ENCODE data around the gene CD70.
A peak's percentile ranks its signal among the peaks of the same experiment; 100 is the strongest.

Gene CD70

DNA sequence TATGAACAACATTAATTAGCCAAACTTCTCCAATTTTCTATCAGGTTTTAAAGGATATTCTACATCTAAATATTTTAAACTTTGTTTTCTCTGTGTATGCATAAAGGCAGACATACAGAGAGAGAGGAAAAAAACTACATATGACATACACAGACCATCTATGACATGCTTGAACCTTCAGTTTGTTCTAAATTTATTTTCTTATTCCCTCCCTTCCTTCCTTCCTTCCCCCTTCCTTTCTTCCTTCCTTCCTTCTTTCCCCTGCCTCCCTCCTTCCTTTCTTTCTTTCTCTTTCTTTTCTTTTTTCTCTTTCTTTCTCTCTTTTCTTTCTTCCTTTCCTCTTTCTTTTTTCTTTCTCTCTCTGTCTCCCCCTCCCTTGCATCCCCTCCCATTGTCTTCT lies 35.8 kb upstream of the CD70 start:
- Histone ChIP-seq H3K27me3 (replicated peaks; ENCODE audit: control insufficient read depth, insufficient read depth, low read length) (no peaks in the 10 kb centered on the region), H3K4me3 (replicated peaks; ENCODE audit: low read depth, low read length) (no peak overlapping the region), H3K36me3 (ENCODE audit: control insufficient read depth, insufficient read depth, low read length) (no peaks in the 10 kb centered on the region)
- TF ChIP-seq, protein P1, sequence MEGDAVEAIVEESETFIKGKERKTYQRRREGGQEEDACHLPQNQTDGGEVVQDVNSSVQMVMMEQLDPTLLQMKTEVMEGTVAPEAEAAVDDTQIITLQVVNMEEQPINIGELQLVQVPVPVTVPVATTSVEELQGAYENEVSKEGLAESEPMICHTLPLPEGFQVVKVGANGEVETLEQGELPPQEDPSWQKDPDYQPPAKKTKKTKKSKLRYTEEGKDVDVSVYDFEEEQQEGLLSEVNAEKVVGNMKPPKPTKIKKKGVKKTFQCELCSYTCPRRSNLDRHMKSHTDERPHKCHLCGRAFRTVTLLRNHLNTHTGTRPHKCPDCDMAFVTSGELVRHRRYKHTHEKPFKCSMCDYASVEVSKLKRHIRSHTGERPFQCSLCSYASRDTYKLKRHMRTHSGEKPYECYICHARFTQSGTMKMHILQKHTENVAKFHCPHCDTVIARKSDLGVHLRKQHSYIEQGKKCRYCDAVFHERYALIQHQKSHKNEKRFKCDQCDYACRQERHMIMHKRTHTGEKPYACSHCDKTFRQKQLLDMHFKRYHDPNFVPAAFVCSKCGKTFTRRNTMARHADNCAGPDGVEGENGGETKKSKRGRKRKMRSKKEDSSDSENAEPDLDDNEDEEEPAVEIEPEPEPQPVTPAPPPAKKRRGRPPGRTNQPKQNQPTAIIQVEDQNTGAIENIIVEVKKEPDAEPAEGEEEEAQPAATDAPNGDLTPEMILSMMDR (IDR thresholded peaks at IDR 0.05; ENCODE audit: insufficient read depth, low read length, poor library complexity, severe bottlenecking): no peak
- DNase-seq (ENCODE audit: extremely low read depth, insufficient read length): no peak

DNA sequence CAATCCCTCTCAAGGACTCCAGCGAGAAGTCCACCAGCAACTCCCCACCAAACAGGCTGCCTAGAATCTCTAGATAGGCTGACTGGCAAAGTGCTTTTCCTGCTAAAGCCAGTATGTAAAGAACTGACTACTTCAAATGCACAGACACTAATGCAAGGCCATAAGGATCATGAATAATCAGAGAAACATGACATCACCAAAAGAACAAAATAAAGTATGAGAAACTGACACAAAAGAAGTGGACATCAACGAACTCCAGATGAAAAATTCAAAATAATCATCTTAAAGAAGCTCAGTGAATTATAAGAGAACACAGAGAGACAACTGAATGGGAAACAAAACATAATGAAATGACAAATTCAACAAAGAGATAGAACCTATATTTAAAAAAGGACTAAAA lies 26.4 kb upstream of the CD70 start:
- no peaks in the 10 kb centered on the region for H3K27me3 ChIP-seq (replicated peaks; ENCODE audit: control insufficient read depth, insufficient read depth, low read length)
- no peak for DNase-seq (ENCODE audit: extremely low read depth, insufficient read length)
- H3K4me3 ChIP-seq (replicated peaks; ENCODE audit: low read depth, low read length): no peak overlapping the region
- TF ChIP-seq, protein P1 (IDR thresholded peaks at IDR 0.05; ENCODE audit: insufficient read depth, low read length, poor library complexity, severe bottlenecking): no peak
- no peaks in the 10 kb centered on the region for H3K36me3 ChIP-seq (ENCODE audit: control insufficient read depth, insufficient read depth, low read length)

DNA sequence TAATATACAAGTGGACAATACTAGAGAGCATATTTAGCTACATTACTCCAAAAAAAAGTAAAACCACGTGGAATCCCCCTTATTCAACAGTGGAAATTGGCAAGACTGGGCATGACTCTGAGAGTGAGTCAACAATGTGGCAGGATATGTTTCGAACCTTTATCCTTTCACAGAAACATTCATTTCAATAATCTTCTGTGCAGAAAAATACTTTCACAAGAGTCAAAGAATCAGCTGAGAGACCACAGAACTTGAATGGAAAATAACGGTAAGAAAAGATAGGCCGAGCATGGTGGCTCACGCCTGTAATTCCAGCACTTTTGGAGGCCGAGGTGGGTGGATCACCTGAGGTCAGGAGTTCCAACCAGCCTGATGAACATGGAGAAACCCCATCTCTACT lies 25.1 kb upstream of the CD70 start:
- TF ChIP-seq, protein P1 (IDR thresholded peaks at IDR 0.05; ENCODE audit: insufficient read depth, low read length, poor library complexity, severe bottlenecking): no peak

DNA sequence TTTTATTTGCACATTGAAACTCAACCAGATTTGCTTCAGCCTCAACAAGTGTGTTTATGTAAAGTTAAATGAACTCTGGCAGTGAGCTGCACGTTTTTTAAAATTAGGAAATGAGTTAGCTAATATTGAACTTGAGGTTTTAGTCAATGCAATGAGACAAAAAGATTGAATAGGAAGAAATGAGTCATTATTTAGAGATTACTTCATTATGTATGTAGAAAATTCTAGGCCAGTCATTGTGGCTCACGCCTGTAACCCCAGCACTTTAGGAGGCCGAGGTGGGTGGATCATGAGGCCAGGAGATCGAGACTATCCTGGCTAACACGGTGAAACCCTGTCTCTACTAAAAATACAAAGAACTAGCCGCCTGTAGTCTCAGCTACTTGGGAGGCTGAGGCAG lies 22.8 kb upstream of the CD70 start:
- Histone ChIP-seq H3K4me3 (replicated peaks; ENCODE audit: low read depth, low read length) (no peak overlapping the region), H3K27me3 (replicated peaks; ENCODE audit: control insufficient read depth, insufficient read depth, low read length) (no peaks in the 10 kb centered on the region), H3K36me3 (ENCODE audit: control insufficient read depth, insufficient read depth, low read length) (no peaks in the 10 kb centered on the region)
- peak; percentile 73 for DNase-seq (ENCODE audit: extremely low read depth, insufficient read length)
- TF ChIP-seq, protein P1 (IDR thresholded peaks at IDR 0.05; ENCODE audit: insufficient read depth, low read length, poor library complexity, severe bottlenecking): no peak

More for the DNA sequence above, 25.1 kb upstream of the CD70 start:
- Histone ChIP-seq H3K36me3 (ENCODE audit: control insufficient read depth, insufficient read depth, low read length) (no peaks in the 10 kb centered on the region), H3K4me3 (replicated peaks; ENCODE audit: low read depth, low read length) (no peak overlapping the region), H3K27me3 (replicated peaks; ENCODE audit: control insufficient read depth, insufficient read depth, low read length) (no peaks in the 10 kb centered on the region)
- peak; percentile 55 for DNase-seq (ENCODE audit: extremely low read depth, insufficient read length)

DNA sequence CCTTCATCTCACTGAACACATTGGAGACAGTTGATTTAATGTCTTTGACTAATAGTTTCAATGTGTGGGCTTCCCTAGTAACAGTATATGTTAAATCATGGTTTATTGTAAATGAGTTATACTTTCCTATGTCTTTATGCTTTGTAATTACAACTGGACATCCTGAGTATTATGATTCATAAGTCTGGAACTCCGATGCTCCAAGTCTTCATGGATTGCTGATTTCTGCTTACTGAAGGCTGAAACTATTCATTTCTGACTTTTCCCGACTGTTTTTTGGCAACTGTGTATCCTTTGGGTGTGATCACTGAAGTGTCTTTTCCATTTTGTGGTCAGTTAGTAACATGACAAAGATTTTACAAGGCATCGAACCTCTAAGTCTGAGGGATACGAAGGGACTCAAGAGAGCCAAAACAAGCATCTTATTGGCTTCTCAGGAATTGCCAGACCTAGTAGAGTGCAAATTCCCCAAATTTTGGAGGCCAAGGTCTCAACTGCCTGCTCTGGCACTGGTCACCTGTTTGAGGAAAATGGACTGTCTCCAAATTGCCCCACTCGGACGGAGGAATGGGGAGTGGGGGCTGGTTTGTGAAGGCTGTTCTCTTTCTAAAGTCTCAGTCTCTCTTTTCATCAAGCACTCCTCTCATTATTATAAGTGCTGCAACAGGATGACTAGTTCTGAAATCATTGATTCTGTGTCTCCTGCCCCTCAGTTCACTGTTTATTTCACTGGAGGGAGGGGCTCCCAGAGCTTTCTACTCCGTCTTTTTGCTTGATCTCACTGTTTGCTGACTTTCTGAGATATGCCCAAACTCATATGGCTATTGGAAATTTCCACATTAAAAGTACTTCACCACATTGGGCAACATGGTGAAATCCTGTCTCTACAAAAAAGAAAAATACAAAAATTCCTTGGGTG lies 20.2 kb upstream of the CD70 start:
- Histone ChIP-seq H3K36me3 (ENCODE audit: control insufficient read depth, insufficient read depth, low read length) (no peaks in the 10 kb centered on the region), H3K4me3 (replicated peaks; ENCODE audit: low read depth, low read length) (no peak overlapping the region), H3K27me3 (replicated peaks; ENCODE audit: control insufficient read depth, insufficient read depth, low read length) (no peaks in the 10 kb centered on the region)
- no peak for DNase-seq (ENCODE audit: extremely low read depth, insufficient read length)
- TF ChIP-seq, protein P1 (IDR thresholded peaks at IDR 0.05; ENCODE audit: insufficient read depth, low read length, poor library complexity, severe bottlenecking): no peak

Measured in GM06990 (cell line).